K562 (cell line): ENCODE data around the gene HES5. TPM values are rescaled to one million over a fixed set of nuclear protein-coding genes. Genes with fewer than 3 reads are reported as not detected.
A peak's percentile ranks its signal among the peaks of the same experiment; 100 is the strongest.

Experiments
- ETV6 ChIP-seq, 3 experiments: fragments of 150-350 bp in 1 of 3; sonication (generic) in 1 of 3; formaldehyde crosslinking in 1 of 3; IDR thresholded peaks; 2 replicates each; pipeline versions ENCODE4 v1.6.1 to v1.8.0; 2014 to 2022; ENCODE audit warnings: borderline replicate concordance in 2 of 3, low read depth in 2 of 3, antibody characterized with exemption in 1 of 3, low read length in 1 of 3, mild to moderate bottlenecking in 1 of 3, missing genetic modification reagents in 1 of 3
- HMBOX1 ChIP-seq: sonication (generic); IDR thresholded peaks from 2 replicates; pipeline ENCODE4 v1.6.1; 2016
- IRF1 ChIP-seq: sonication (generic); formaldehyde crosslinking; IDR thresholded peaks from 2 replicates; pipeline ENCODE4 v1.8.0; 2022; ENCODE audit warnings: missing genetic modification reagents, mild to moderate bottlenecking, borderline replicate concordance
- MTA2 ChIP-seq: fragments of 450-650 bp; IDR thresholded peaks from 2 replicates; pipeline ENCODE4 v1.6.1; 2016; ENCODE audit warnings: low read depth
- SFPQ ChIP-seq: fragments of 200-400 bp; formaldehyde crosslinking; IDR thresholded peaks from 2 replicates; pipeline ENCODE4 v1.6.1; 2017; ENCODE audit warnings: mild to moderate bottlenecking, low read depth, low read length, moderate library complexity
- TAF7 ChIP-seq: fragments of 450-650 bp; IDR thresholded peaks from 2 replicates; pipeline ENCODE4 v1.6.1; 2016; ENCODE audit warnings: missing genetic modification characterization, missing compliant biosample characterization
- YY1 ChIP-seq, 3 experiments: IDR thresholded peaks; 2 replicates each; pipeline ENCODE4 v1.6.1; 2011; ENCODE audit warnings: low read length in 2 of 3, mild to moderate bottlenecking in 2 of 3, moderate library complexity in 2 of 3, borderline replicate concordance in 1 of 3, control low read depth in 1 of 3, low read depth in 1 of 3; ENCODE audit not compliant: insufficient read depth in 3 of 3, insufficient replicate concordance in 2 of 3, control insufficient read depth in 1 of 3, insufficient read length in 1 of 3; ENCODE audit errors: extremely low read depth in 1 of 3
- ZBTB49 ChIP-seq: sonication (generic); formaldehyde crosslinking; IDR thresholded peaks from 2 replicates; pipeline ENCODE4 v1.8.0; 2022; ENCODE audit warnings: missing genetic modification reagents, mild to moderate bottlenecking, borderline replicate concordance
- ZNF407 ChIP-seq: fragments of 450-650 bp; IDR thresholded peaks from 2 replicates; pipeline ENCODE4 v1.6.1; 2016; ENCODE audit warnings: low read depth
- ZNF830 ChIP-seq: fragments of 250-450 bp; sonication (Bioruptor Pico); IDR thresholded peaks from 2 replicates; pipeline ENCODE4 v1.5.0; 2021; ENCODE audit warnings: mild to moderate bottlenecking
- ZSCAN32 ChIP-seq: fragments of 450-650 bp; formaldehyde crosslinking; IDR thresholded peaks from 2 replicates; pipeline ENCODE4 v1.4.0; 2020; ENCODE audit warnings: mild to moderate bottlenecking, moderate library complexity
- polyA plus RNA-seq, 8 experiments: library from polyadenylated mRNA; depleted of rRNA in 4 of 8; stranded (reverse) in 5 of 8; unstranded in 3 of 8; fragments of >200 nt; fragmentation: Nextera tagmentation in 2 of 8; fragmentation: Illumina TruSeq in 1 of 8; extraction: Ambion mirVana in 2 of 8; extraction: Trizol in 1 of 8; gene quantifications; 2 replicates each; pipeline versions ENCODE4 v1.2.1 to v1.2.3, GENCODE V29; 2011 to 2014; ENCODE audit warnings: inconsistent platforms in 1 of 8, missing spikeins in 1 of 8
- total RNA-seq, 7 experiments: library from RNA; depleted of rRNA in 6 of 7; stranded (reverse); fragments of >200 nt in 6 of 7; fragmentation: Illumina TruSeq in 2 of 7; extraction: Trizol in 2 of 7; gene quantifications; 2 replicates each; pipeline versions ENCODE4 v1.2.1 to v1.2.3, GENCODE V29; 2011 to 2021; ENCODE audit warnings: low replicate concordance in 1 of 7

The HES5 gene
- total and polyA plus RNA-seq, 9 of the 15 experiments (the other 6 are each of a cell fraction or from before 2014, with no cell fraction given): not detected

GRCh38 chr1:2548068-2548589, 18.1 kb upstream of the HES5 start (continued):
- TF ChIP-seq SFPQ (no peak), HMBOX1 (no peak), MTA2 (no peak), ZNF830 (CRISPR knock-in tag) (no peak), ETV6 (IDR thresholded peaks at IDR 0.05; ENCODE audit: borderline replicate concordance in 1 of 2, low read depth in 2 of 2, low read length in 1 of 2) (no peak), ETV6 (CRISPR knock-in tag; IDR thresholded peaks at IDR 0.05; ENCODE audit: borderline replicate concordance) (no peak), ZBTB49 (CRISPR knock-in tag) (no peak), TAF7 (tag) (no peak), YY1 (IDR thresholded peaks at IDR 0.05; ENCODE audit: borderline replicate concordance in 1 of 3, control insufficient read depth in 1 of 3, extremely low read depth in 1 of 3, insufficient read depth in 3 of 3, insufficient read length in 1 of 3, insufficient replicate concordance in 2 of 3, low read depth in 1 of 3, low read length in 2 of 3) (no peak), ZSCAN32 (no peak), ZNF407 (0 out of 2 replicates have a peak, but pooled peaks have one; percentile 31), IRF1 (CRISPR knock-in tag) (no peak)
